GM19455 (cell line): ENCODE results near the gene KIF5B.
A peak's percentile ranks its signal among the peaks of the same experiment; 100 is the strongest.
"Not testable (repeated sequence)": the region's sequence is repeated elsewhere in the genome, so short reads cannot be mapped to it uniquely, and the experiment has no call there.

Source experiments
- ATAC-seq: cut with Tn5 transposase; IDR thresholded peaks from one replicate; pipeline ENCODE4 v1.9.1; 2021; ENCODE audit not compliant: unreplicated experiment

The KIF5B gene

GRCh38 chr10:32060347-32060746, 4.1 kb upstream of the KIF5B start:
- no peak for ATAC-seq

DNA sequence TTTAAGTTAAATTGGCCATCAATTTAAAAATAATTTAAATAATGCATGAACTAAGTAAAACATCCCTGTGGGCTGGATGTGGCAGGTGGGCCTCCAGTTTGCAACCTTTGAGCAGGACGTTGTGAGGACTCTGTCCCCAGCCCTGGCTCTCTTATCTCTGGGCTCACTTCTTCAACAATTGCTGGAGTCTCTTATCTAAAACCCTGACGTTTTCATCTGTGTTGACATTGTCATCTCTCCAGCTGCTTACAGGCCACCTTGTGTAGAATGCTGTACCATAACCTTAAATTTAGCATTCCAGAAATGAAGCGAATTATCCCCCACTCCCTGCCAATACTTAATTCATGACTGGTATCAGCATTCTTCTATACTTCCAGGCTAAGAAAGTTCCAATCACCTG, 3.2 kb upstream of the KIF5B start:
- ATAC-seq = no peak

DNA sequence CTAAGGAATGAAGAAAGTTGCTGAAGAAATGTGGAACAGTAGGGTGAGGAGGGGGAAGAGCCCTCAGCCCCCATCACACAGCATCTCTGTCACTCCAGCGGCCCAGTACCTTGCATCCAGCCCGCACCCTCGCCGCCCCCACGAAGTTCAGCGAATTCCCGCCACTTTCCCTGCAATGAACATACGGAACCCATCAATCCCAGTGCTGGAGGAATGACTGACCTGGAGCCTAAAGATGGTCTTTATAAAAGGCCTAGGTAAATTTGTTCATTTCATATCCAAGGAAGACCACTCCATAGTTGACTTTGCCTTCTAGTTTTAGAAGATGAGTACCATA, 779 bp upstream of the KIF5B start:
- no peak for ATAC-seq

- peak; percentile 56 for ATAC-seq
Measured at GRCh38 chr10:32055478-32056135, 618 bp downstream of the KIF5B start.

DNA sequence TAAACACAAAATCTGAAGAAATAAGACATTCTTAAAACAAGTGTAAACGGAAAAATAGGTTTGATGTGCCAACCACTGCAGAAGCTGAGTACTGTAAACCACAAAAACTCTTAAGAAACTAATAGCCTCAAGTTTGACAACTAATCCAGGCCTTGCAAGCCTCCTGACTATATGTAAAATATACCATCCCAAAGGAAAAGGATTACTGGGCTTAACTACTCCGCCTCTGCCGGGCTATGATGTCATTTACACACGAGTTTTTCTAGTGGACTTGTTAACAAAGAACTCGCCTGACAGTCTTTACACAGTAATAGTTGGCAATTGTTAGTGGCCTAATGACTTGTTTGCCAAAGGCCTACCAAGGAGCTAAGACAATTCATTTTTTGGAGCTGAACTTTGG, 2.1 kb downstream of the KIF5B start:
- ATAC-seq = no peak

GRCh38 chr10:32053392-32053791, 2.8 kb downstream of the KIF5B start:
- not testable (repeated sequence) for ATAC-seq

GRCh38 chr10:32051926-32052325, 4.3 kb downstream of the KIF5B start:
- no peak for ATAC-seq

- no peak for ATAC-seq
Measured at GRCh38 chr10:32050177-32050576, 6.0 kb downstream of the KIF5B start.

DNA sequence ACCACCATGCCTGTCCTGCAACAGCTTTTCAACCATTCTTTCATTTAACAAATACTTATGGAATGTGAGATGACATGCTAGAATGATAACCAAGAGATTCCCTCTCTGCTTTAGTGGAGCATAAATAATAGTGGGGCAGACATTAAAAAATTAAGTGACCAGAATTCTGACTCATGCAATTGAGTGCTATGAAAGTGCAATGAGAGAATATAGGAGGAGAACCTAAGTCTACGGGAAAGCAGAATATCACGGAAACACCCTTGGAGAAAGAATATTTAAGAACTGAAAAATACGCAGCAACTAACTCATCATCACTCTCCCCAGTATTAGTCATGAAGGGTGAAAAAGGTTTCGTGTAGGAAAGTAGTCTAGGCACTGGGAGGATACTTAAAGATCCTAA, 7.1 kb downstream of the KIF5B start:
- no peak for ATAC-seq

- ATAC-seq = no peak
Measured at GRCh38 chr10:32048282-32048681, 7.9 kb downstream of the KIF5B start.

DNA sequence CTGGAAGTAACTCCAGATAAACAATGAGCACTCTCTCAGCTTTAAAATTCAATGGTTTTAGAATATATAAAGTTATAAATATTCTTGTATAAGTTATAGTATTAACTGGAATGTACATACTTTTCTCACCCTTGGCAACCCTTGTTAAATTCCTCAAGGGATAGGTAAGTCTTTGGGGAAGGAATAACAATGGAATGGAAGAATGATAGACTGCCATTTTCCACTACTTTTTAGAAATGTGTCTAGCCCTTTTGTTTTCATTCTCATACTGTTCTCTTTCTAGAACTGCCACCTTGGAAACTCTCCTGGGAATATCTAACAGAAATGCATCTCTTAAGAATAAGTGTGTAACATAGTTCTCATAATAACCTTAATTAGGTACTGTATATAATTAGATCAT, 8.3 kb downstream of the KIF5B start:
- no peak for ATAC-seq

- no peak for ATAC-seq
Measured at GRCh38 chr10:32046151-32046550, 10.1 kb downstream of the KIF5B start.

DNA sequence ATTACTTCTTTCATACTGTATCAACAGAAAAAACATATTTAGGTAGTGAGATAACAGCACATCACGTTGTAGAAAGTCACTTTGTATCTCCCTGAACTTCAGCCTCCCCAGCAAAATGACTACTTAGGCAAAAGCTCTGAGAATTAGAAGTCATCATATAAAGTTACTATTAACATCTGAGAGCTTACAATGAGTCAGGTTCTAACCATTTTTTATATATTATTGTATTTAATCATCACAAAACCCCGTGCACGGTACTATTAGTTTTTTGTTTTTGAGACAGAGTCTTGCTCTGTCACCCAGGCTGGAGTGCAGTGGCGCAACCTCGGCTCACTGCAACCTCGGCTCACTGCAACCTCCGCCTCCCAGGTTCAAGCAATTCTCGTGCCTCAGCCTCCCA, 13.5 kb downstream of the KIF5B start:
- ATAC-seq = not testable (repeated sequence)

GRCh38 chr10:32041290-32042028, 14.8 kb downstream of the KIF5B start:
- ATAC-seq = no peak

GRCh38 chr10:32039734-32040133, 16.5 kb downstream of the KIF5B start:
- ATAC-seq = no peak

DNA sequence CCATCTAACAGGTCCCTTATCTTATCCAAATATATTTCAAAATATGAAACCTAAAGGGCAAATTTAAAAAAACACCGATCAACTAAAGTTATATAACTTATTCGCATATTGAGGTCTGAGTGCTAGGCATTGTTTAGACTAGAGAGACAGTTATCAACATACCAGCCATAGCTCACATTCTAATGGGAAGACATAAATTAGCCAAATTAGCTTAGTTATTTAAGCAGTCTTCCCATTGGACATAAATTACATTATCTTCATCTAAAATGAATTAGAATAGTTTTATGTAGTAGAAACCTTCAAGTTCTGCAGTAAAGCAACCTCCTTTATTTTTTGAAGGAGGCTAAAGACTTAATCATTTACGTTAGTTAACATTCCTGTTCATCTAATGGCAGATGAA, 17.4 kb downstream of the KIF5B start:
- ATAC-seq = no peak

- ATAC-seq = no peak
Measured at GRCh38 chr10:32036922-32037321, 19.3 kb downstream of the KIF5B start.

GRCh38 chr10:32035038-32035437, 21.2 kb downstream of the KIF5B start:
- no peak for ATAC-seq

DNA sequence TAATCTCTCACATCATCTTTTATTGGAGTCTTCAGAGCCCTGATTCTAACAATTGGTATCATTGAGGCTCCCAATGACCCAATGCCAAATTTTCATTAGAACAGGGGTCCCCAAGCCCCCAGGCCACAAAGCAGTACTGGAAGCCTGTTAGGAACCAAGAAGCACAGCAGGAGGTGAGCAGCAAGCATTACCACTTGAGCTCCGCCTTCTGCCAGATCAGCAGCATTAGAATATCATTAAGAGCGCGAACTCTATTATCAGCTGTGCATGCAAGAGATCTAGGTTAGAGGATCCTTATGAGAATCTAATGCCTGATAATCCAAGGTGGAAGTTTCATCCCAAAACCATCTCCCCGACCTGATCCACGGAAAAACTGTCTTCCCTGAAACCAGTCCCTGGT, 23.1 kb downstream of the KIF5B start:
- ATAC-seq = no peak

GRCh38 chr10:32031920-32032319, 24.3 kb downstream of the KIF5B start:
- no peak for ATAC-seq

- no peak for ATAC-seq
Measured at GRCh38 chr10:32031424-32031823, 24.8 kb downstream of the KIF5B start.

DNA sequence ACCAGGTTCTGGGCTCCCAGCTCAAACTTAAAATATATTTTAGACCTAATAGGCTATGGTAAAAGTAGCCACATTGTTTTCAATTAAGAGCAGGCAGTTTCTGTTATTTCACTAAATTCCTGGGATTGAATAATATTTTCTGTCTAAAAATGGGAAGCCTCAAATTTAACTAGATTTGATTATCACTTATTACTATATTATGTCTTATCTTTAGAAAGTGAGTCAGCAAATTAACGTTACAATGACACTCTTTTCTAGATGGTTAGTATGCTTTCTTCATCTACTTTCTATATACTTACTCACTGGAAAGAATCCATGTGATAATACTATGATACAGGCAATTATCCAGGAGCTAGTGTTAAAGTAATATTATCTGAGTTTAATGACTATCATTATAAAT, 27.5 kb downstream of the KIF5B start:
- no peak for ATAC-seq

DNA sequence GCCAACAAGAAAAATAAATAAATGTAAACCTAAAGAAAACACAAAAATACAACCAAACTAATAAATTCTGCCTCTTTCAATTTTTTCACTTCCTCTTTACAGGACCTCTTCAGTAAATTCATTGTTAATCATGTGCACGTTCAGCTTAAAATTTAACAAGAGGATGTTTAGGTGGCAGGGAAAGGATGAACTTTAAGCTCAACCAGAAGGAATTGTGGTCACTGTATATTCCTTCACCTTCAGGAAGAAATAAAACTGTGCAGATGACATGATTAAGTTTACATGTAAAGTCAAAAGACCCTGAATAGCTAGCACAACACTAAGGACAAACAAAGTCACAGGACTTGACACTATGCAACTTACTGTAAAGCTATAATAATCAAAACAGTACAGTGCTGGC, 33.0 kb downstream of the KIF5B start:
- no peak for ATAC-seq
